Eye (tissue), 1 donor: Measurements from ENCODE around the gene ZNF385C.
A peak's percentile ranks its signal among the peaks of the same experiment; 100 is the strongest.
"Not testable (repeated sequence)": the region's sequence is repeated elsewhere in the genome, so short reads cannot be mapped to it uniquely, and the experiment has no call there.

Experiments
- DNase-seq: peaks from one replicate; pipeline ENCODE4 v3.0.0-alpha.2; 2015

Gene ZNF385C

GRCh38 chr17:42045719-42046118 lies 52.6 kb downstream of the ZNF385C start:
- DNase-seq, result no peak

- no peak for DNase-seq
Measured at GRCh38 chr17:42042598-42043319, 55.5 kb downstream of the ZNF385C start.

GRCh38 chr17:42041619-42042018 lies 56.7 kb downstream of the ZNF385C start:
- no peak for DNase-seq

- no peak for DNase-seq
Measured at GRCh38 chr17:42040818-42041217, 57.5 kb downstream of the ZNF385C start.

- no peak for DNase-seq
Measured at GRCh38 chr17:42039794-42040763, 58.2 kb downstream of the ZNF385C start.

GRCh38 chr17:42038221-42038973 lies 59.9 kb downstream of the ZNF385C start:
- no peak for DNase-seq

- no peak for DNase-seq
Measured at GRCh38 chr17:42034059-42034458, 64.2 kb downstream of the ZNF385C start.

GRCh38 chr17:42031584-42031983 lies 66.7 kb downstream of the ZNF385C start:
- DNase-seq, result no peak

- DNase-seq, result no peak
Measured at GRCh38 chr17:42028791-42029127, 69.5 kb downstream of the ZNF385C start.

GRCh38 chr17:42027961-42028790 lies 70.1 kb downstream of the ZNF385C start:
- peak; percentile 44 for DNase-seq

GRCh38 chr17:42027590-42027889 lies 70.7 kb downstream of the ZNF385C start:
- no peak for DNase-seq

GRCh38 chr17:42026857-42027589 lies 71.2 kb downstream of the ZNF385C start:
- peak; percentile 67 for DNase-seq

GRCh38 chr17:42025936-42026335 lies 72.3 kb downstream of the ZNF385C start:
- DNase-seq, result no peak

GRCh38 chr17:42025191-42025579 lies 73.1 kb downstream of the ZNF385C start:
- no peak for DNase-seq

- no peak for DNase-seq
Measured at GRCh38 chr17:42023524-42024349, 74.5 kb downstream of the ZNF385C start.

- DNase-seq, result not testable (repeated sequence)
Measured at GRCh38 chr17:42020845-42021244, 77.4 kb downstream of the ZNF385C start.

GRCh38 chr17:42019509-42020404 lies 78.5 kb downstream of the ZNF385C start, which contains the start of gene NKIRAS2:
TSS of gene NKIRAS2 (plus strand) at chr17:42020090. CDS start at chr17:42021578, 1,488 bp downstream.
- peak; percentile 94 for DNase-seq

- DNase-seq, result no peak
Measured at GRCh38 chr17:42018988-42019387, 79.3 kb downstream of the ZNF385C start.

GRCh38 chr17:42018339-42018738 lies 79.9 kb downstream of the ZNF385C start:
- DNase-seq, result no peak

- DNase-seq, result no peak
Measured at GRCh38 chr17:42017866-42018200, 80.4 kb downstream of the ZNF385C start.
